Natural killer cell (primary cell): ENCODE data around the gene LRP5. TPM values are rescaled to one million over a fixed set of nuclear protein-coding genes. Genes with fewer than 3 reads are reported as not detected.

Experiments used
- ATAC-seq, 3 donors: fragments of 150-1000 bp in 2 of 3; fragments of 200-7000 bp in 1 of 3; cut with Tn5 transposase; 1 replicate in 1 of 3; 2 replicates in 2 of 3; pipeline ENCODE4 v1.10.0; 2021; ENCODE audit warnings: mild to moderate bottlenecking in 2 of 3, moderate library complexity in 2 of 3
- DNase-seq, 2 donors: peaks; one replicate each; pipeline versions ENCODE4 v3.0.0 to v3.0.0-alpha.2; 2013 to 2021; ENCODE audit warnings: mixed read lengths in 1 of 2
- H3K27ac ChIP-seq: one replicate; pipeline ENCODE4 v1.5.1; 2013; ENCODE audit warnings: mild to moderate bottlenecking, low read length
- H3K27me3 ChIP-seq: one replicate; pipeline ENCODE4 v1.6.1; 2013; ENCODE audit warnings: low read length; ENCODE audit not compliant: control insufficient read depth, insufficient read depth
- H3K36me3 ChIP-seq: one replicate; pipeline ENCODE4 v1.6.1; 2013; ENCODE audit warnings: low read length; ENCODE audit not compliant: control insufficient read depth, insufficient read depth
- H3K4me1 ChIP-seq: one replicate; pipeline ENCODE4 v1.6.1; 2013; ENCODE audit warnings: low read length; ENCODE audit not compliant: control insufficient read depth, insufficient read depth
- H3K4me3 ChIP-seq: one replicate; pipeline ENCODE4 v1.5.1; 2013; ENCODE audit warnings: low read length
- H3K9me3 ChIP-seq: one replicate; pipeline ENCODE4 v1.6.1; 2013; ENCODE audit warnings: low read length; ENCODE audit not compliant: control insufficient read depth, insufficient read depth
- H3K27ac Mint-ChIP-seq, 2 donors: one replicate each; pipeline ENCODE4 v1.8.0; 2022; ENCODE audit warnings: mild to moderate bottlenecking in 2 of 2, mixed read lengths in 2 of 2, moderate library complexity in 1 of 2
- H3K27me3 Mint-ChIP-seq, 2 donors: one replicate each; pipeline ENCODE4 v1.8.0; 2022; ENCODE audit warnings: low read depth in 2 of 2, mixed read lengths in 2 of 2
- H3K36me3 Mint-ChIP-seq: one replicate; pipeline ENCODE4 v1.8.0; 2022; ENCODE audit warnings: mixed read lengths
- H3K4me1 Mint-ChIP-seq, 2 donors: one replicate each; pipeline ENCODE4 v1.8.0; 2022; ENCODE audit warnings: mixed read lengths in 2 of 2
- H3K4me3 Mint-ChIP-seq: one replicate; pipeline ENCODE4 v1.8.0; 2022; ENCODE audit warnings: mild to moderate bottlenecking, moderate library complexity, mixed read lengths
- H3K9me3 Mint-ChIP-seq, 2 donors: one replicate each; pipeline ENCODE4 v1.8.0; 2022; ENCODE audit warnings: mixed read lengths in 2 of 2
- WGBS: methylation state at CpG from one replicate; pipeline ENCODE4 v1.1.7; 2013; ENCODE audit warnings: missing lambda C conversion rate; ENCODE audit not compliant: insufficient coverage; 5-methylcytosine and 5-hydroxymethylcytosine counted together
- intact Hi-C: fragments of 100-400 bp; cut with micrococcal nuclease; formaldehyde crosslinking; loops from one replicate; pipeline ENCODE4 v1.14.2; 2022
- total RNA-seq, 4 donors: library from RNA; stranded (reverse); fragments of 120-200 nt in 1 of 4; gene quantifications; one replicate each; pipeline versions ENCODE4 v1.2.3 to v1.2.4, GENCODE V29; 2013 to 2022
- TF ChIP-seq, protein P1 (sequence below): fragments of 200-600 bp; IDR thresholded peaks from one replicate; pipeline ENCODE4 v1.8.0; 2022; ENCODE audit warnings: antibody characterized with exemption

The LRP5 gene
- total RNA-seq, 3 donors from 2014 or later (not counting 1 experiment from before 2014, with no cell fraction given) = 0.36 to 1.3 (median 0.89) TPM

DNA sequence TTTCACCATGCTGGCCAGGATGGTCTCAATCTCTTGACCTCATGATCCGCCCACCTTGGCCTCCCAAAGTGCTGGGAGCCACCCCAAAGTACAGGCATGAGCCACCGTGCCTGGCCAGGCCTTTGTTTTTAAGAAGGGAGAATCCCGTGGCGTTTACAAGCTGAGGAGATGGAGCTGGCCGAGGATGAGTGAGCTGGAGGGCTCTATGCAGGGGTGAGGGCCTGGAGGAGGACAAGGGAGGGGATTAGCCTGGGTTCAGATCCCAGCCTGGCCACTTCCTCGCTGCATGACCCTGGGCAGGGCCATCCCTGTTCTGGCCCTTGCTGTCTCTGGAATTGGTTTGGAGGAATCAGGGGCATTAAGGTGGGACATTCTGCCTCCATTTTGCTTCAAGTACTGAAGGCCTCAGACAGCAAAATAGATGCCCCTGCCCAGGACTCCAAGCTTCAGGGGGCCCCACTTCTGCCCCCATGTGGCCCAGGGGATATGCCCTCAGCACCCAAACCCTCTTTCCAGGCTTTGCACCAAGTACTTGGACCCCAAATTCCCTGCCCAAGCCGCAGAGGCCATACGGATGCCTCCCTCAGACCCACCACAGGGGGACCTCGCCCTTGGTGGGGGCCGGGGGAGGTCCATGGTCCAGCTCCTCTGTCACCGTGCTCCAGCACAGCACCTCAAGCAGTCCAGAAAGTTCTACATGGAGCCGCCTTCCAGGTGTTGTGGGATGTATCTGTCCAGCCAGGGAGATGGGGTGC lies 12.1 kb upstream of the LRP5 start:
- H3K4me1 Mint-ChIP-seq = no peaks in the 10 kb centered on the region
- Histone ChIP-seq H3K4me3 (no peak overlapping the region), H3K36me3 (no peaks in the 10 kb centered on the region), H3K27me3 (peaks cover 4% of the 10 kb centered on the region), H3K9me3 (no peaks in the 10 kb centered on the region), H3K27ac (no peak overlapping the region), H3K4me1 (peaks cover 10% of the 10 kb centered on the region)
- TF ChIP-seq, protein P1, sequence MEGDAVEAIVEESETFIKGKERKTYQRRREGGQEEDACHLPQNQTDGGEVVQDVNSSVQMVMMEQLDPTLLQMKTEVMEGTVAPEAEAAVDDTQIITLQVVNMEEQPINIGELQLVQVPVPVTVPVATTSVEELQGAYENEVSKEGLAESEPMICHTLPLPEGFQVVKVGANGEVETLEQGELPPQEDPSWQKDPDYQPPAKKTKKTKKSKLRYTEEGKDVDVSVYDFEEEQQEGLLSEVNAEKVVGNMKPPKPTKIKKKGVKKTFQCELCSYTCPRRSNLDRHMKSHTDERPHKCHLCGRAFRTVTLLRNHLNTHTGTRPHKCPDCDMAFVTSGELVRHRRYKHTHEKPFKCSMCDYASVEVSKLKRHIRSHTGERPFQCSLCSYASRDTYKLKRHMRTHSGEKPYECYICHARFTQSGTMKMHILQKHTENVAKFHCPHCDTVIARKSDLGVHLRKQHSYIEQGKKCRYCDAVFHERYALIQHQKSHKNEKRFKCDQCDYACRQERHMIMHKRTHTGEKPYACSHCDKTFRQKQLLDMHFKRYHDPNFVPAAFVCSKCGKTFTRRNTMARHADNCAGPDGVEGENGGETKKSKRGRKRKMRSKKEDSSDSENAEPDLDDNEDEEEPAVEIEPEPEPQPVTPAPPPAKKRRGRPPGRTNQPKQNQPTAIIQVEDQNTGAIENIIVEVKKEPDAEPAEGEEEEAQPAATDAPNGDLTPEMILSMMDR = no peak
- no peaks in the 10 kb centered on the region for H3K36me3 Mint-ChIP-seq
- H3K4me3 Mint-ChIP-seq = no peak overlapping the region
- no peak overlapping the region for H3K27ac Mint-ChIP-seq
- H3K27me3 Mint-ChIP-seq = no peaks in the 10 kb centered on the region
- no peak for ATAC-seq
- WGBS = 90% methylated on average over 12 of the region's 12 CpGs
- DNase-seq = no peak
- intact Hi-C loops = no loop called here
- H3K9me3 Mint-ChIP-seq = no peaks in the 10 kb centered on the region

DNA sequence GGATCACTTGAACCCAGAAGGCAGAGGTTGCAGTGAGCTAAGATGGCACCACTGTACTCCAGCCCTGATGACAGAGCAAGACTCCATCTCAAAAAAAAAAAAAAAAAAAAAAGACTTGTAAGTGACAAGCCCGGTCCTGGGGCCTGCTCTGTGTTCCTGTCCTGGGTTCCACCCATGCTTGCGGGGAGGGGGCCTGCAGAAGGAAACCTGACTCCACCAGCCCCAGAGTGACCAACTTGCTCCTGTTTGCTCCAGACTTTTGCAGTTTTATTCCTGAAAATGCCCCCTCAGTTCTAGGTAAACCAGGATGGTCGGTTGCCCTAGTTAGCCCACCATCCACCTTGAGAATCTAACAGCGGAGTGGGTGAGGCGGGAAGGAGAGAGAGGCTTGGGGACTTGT lies 10.1 kb upstream of the LRP5 start:
- Histone ChIP-seq H3K27ac (no peak overlapping the region), H3K4me3 (no peak overlapping the region), H3K36me3 (no peaks in the 10 kb centered on the region), H3K9me3 (no peaks in the 10 kb centered on the region), H3K27me3 (peaks cover 4% of the 10 kb centered on the region), H3K4me1 (peaks cover 8% of the 10 kb centered on the region)
- Mint-ChIP-seq H3K4me3 (no peak overlapping the region), H3K4me1 (peaks cover 8 to 10% of the 10 kb centered on the region in 2 donors), H3K36me3 (no peaks in the 10 kb centered on the region), H3K27ac (no peak overlapping the region), H3K27me3 (no peaks in the 10 kb centered on the region), H3K9me3 (no peaks in the 10 kb centered on the region)
- ATAC-seq = no peak
- TF ChIP-seq, protein P1 = no peak
- 90% methylated on average over 5 of the region's 5 CpGs for WGBS
- intact Hi-C loops = no loop called here
- no peak for DNase-seq

DNA sequence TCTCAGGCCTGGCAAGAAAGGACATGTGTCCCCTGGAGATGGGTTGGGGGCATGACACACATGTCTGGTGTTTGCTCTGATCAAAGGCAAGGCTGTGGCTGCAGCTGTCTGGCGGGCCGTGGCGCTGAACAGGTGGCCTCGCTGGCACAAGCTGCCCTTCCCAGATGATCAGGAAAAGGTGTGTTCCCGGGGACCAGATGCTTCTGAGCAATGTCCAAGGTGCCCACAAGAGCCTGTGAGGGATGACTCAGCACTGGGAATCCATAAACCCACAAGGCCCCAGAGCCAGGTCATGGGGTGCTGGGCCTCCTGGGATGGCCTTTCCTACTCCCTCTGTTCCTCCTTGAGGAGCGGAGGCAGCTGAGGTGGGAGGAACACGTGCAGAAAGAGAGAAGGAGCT lies 9.7 kb upstream of the LRP5 start:
- ATAC-seq (no peak), DNase-seq (no peak)
- Histone ChIP-seq H3K9me3 (no peaks in the 10 kb centered on the region), H3K4me3 (no peak overlapping the region), H3K27ac (no peak overlapping the region), H3K4me1 (peaks cover 4% of the 10 kb centered on the region), H3K27me3 (peaks cover 4% of the 10 kb centered on the region), H3K36me3 (no peaks in the 10 kb centered on the region)
- WGBS = 54% methylated on average over 7 of the region's 7 CpGs
- no peak overlapping the region for H3K4me3 Mint-ChIP-seq
- no peaks in the 10 kb centered on the region for H3K27me3 Mint-ChIP-seq
- no peaks in the 10 kb centered on the region for H3K9me3 Mint-ChIP-seq
- TF ChIP-seq, protein P1 = no peak
- intact Hi-C loops = no loop called here
- no peak overlapping the region for H3K27ac Mint-ChIP-seq
- H3K4me1 Mint-ChIP-seq = peaks cover 8 to 10% of the 10 kb centered on the region in 2 donors
- no peaks in the 10 kb centered on the region for H3K36me3 Mint-ChIP-seq

DNA sequence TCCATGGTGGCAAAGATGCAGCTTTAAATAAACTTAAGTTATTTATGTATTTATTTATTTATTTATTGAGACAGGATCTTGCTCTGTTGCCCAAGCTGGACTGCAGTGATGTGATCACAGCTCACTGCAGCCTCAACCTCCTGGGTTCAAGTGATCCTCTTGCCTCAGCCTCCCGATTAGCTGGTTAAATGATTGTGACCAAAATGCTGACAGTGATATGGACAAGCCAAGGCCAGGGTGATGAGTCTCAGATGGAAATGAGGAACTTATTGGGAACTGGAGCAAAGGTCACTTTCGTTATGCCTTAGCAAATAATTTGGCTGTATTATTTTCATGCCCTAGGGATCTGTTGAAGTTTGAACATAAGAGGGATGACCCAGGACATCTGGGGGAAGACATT lies 9.3 kb upstream of the LRP5 start:
- no peaks in the 10 kb centered on the region for H3K4me1 ChIP-seq
- no peak overlapping the region for H3K4me3 ChIP-seq
- no peak for DNase-seq
- Mint-ChIP-seq H3K4me1 (peaks cover 8 to 10% of the 10 kb centered on the region in 2 donors), H3K27me3 (no peaks in the 10 kb centered on the region), H3K27ac (no peak overlapping the region), H3K4me3 (no peak overlapping the region), H3K9me3 (no peaks in the 10 kb centered on the region), H3K36me3 (no peaks in the 10 kb centered on the region)
- no peak overlapping the region for H3K27ac ChIP-seq
- TF ChIP-seq, protein P1 = no peak
- intact Hi-C loops = no loop called here
- WGBS = 72% methylated on average over 2 of the region's 2 CpGs
- H3K36me3 ChIP-seq = no peaks in the 10 kb centered on the region
- peaks cover 4% of the 10 kb centered on the region for H3K27me3 ChIP-seq
- no peaks in the 10 kb centered on the region for H3K9me3 ChIP-seq
- ATAC-seq = no peak
